Measurements from ENCODE around the gene PSMD7.
A peak's percentile ranks its signal among the peaks of the same experiment; 100 is the strongest.

The PSMD7 gene

GRCh38 chr16:74296432-74297144 lies at the start of gene PSMD7:
Gene PSMD7, plus strand, starts transcription at chr16:74296814. Its CDS starts 101 bp downstream, at chr16:74296915.
- DNase-seq (ENCODE audit: low read depth) = peak; percentile 64

GRCh38 chr16:74249254-74249653 lies 47.4 kb upstream of the PSMD7 start:
- DNase-seq (ENCODE audit: low read depth) = no peak

GRCh38 chr16:74249846-74250245 lies 46.8 kb upstream of the PSMD7 start:
- no peak for DNase-seq (ENCODE audit: low read depth)

- no peak for DNase-seq (ENCODE audit: low read depth)
These were observed 44.3 kb upstream of the PSMD7 start for GRCh38 chr16:74252329-74252728.

GRCh38 chr16:74253161-74253938 lies 43.3 kb upstream of the PSMD7 start:
- no peak for DNase-seq (ENCODE audit: low read depth)

GRCh38 chr16:74257061-74257460 lies 39.6 kb upstream of the PSMD7 start:
- no peak for DNase-seq (ENCODE audit: low read depth)

- no peak for DNase-seq (ENCODE audit: low read depth)
These were observed 35.5 kb upstream of the PSMD7 start for GRCh38 chr16:74261068-74261467.

GRCh38 chr16:74264811-74265210 lies 31.8 kb upstream of the PSMD7 start:
- DNase-seq (ENCODE audit: low read depth) = no peak

GRCh38 chr16:74268372-74268782 lies 28.2 kb upstream of the PSMD7 start:
- DNase-seq (ENCODE audit: low read depth) = no peak

- DNase-seq (ENCODE audit: low read depth) = no peak
These were observed 24.7 kb upstream of the PSMD7 start for GRCh38 chr16:74271872-74272271.

- no peak for DNase-seq (ENCODE audit: low read depth)
These were observed 21.5 kb upstream of the PSMD7 start for GRCh38 chr16:74275031-74275636.

GRCh38 chr16:74275711-74276110 lies 20.9 kb upstream of the PSMD7 start:
- no peak for DNase-seq (ENCODE audit: low read depth)

GRCh38 chr16:74277974-74278373 lies 18.6 kb upstream of the PSMD7 start:
- no peak for DNase-seq (ENCODE audit: low read depth)

GRCh38 chr16:74279266-74279665 lies 17.3 kb upstream of the PSMD7 start:
- DNase-seq (ENCODE audit: low read depth) = no peak

- no peak for DNase-seq (ENCODE audit: low read depth)
These were observed 16.8 kb upstream of the PSMD7 start for GRCh38 chr16:74279805-74280204.

GRCh38 chr16:74280448-74280847 lies 16.2 kb upstream of the PSMD7 start:
- no peak for DNase-seq (ENCODE audit: low read depth)

- DNase-seq (ENCODE audit: low read depth) = no peak
These were observed 15.3 kb upstream of the PSMD7 start for GRCh38 chr16:74281300-74281699.

- DNase-seq (ENCODE audit: low read depth) = no peak
These were observed 12.9 kb upstream of the PSMD7 start for GRCh38 chr16:74283716-74284115.

GRCh38 chr16:74288065-74288464 lies 8.5 kb upstream of the PSMD7 start:
- no peak for DNase-seq (ENCODE audit: low read depth)

GRCh38 chr16:74290356-74290755 lies 6.3 kb upstream of the PSMD7 start:
- no peak for DNase-seq (ENCODE audit: low read depth)

GRCh38 chr16:74291176-74291575 lies 5.4 kb upstream of the PSMD7 start:
- DNase-seq (ENCODE audit: low read depth) = no peak

GRCh38 chr16:74291577-74292208 lies 4.9 kb upstream of the PSMD7 start:
- DNase-seq (ENCODE audit: low read depth) = no peak

GRCh38 chr16:74296104-74296431 lies 546 bp upstream of the PSMD7 start:
- no peak for DNase-seq (ENCODE audit: low read depth)
